Right ventricle myocardium superior (tissue), 1 donor: ENCODE measurements around the gene PPP1R3D. TPM values are rescaled to one million over a fixed set of nuclear protein-coding genes. Genes with fewer than 3 reads are reported as not detected.
A peak's percentile ranks its signal among the peaks of the same experiment; 100 is the strongest.

ENCODE experiments used
- ATAC-seq: fragments of 200-7000 bp; cut with Tn5 transposase; one replicate; pipeline ENCODE4 v1.9.1; 2020; ENCODE audit warnings: mild to moderate bottlenecking; ENCODE audit not compliant: poor library complexity
- DNase-seq: peaks from one replicate; pipeline ENCODE4 v3.0.0-alpha.2; 2020
- intact Hi-C: fragments of 100-400 bp; cut with DNase I; formaldehyde crosslinking; loops from one replicate; pipeline ENCODE4 v1.11.2; 2022
- total RNA-seq: library from RNA; stranded (reverse); fragmentation: NEBNext Ultra II Directional; extraction: Animal tissue kit (Norgen Biotek cat#: 25700); gene quantifications from one replicate; pipeline ENCODE4 v1.2.1, GENCODE V29; 2021
- donor health status: DM: no; HTN: yes; CAD: no; lungs with severe emphysema.

PPP1R3D gene
- total RNA-seq, 1 donor from 2014 or later, result 12.7 TPM

DNA sequence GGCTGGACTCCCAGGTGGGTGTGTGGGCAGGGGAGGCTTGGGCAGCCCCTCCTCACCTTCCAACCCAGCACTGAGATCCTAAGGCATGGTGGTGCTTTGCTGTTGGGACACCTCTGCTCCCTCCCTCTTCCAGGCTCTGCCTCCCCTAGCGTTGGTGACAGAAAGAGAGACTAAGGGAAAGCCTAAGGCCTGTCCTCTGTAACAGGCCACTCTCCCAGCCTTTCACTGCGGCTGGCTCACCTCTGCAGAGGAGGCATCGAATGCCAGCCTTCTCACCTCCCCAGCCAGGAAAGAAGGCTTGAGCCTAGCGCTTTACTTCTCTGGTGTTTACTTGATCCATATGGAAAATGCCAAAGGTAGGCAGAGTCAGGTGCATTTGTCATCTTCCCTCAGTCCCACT lies 14.6 kb upstream of the PPP1R3D start:
- no peak for DNase-seq
- no peak for ATAC-seq
- intact Hi-C loops, result no loop called here

- ATAC-seq (no peak), DNase-seq (no peak)
- intact Hi-C loops, result loop anchor here (10.0 kb wide), 1 partner anchor 85 kb away; no protein-coding TSS in a partner anchor
These were observed 9.8 kb upstream of the PPP1R3D start for GRCh38 chr20:59949911-59950310.

DNA sequence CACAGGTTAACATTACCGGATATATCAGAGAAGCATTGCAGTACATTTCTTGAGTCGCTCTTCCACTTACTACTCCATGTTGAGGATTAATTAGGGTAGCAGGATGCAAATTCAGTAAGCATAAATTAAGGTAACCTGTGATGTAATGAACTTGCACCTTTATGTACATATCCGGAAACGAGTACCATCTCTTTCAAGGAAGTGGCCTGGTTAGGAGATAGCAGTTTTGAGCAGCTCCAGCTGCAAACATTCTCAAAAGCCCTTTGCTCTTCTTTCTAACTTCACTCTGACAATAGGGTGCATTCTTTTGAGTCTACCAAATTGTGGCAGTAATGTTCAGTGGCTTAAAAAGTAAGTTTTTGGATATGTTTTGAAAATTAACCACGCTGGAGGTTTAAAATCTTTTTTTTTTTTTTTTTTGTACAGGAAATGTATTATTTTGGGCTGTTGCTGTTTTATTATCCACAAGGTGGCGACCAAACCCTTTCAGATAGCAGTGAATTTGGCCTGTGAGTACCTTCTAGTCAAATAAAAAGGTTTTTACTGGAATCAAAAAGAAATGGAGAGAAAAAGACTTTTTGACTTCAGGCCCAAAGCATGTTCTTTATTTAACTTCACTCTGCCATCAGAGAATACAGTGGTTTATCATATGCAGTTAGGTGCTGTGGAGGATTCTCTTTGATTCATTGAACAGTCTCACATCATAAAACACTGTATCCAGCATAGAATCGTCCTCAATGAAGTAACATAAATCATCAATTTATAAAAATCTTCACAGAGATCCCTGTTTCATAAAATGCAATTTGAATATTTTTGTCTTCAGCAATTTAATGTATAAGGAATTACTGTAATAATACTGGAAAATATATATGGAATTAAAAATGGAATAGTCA lies 9.0 kb upstream of the PPP1R3D start:
- ATAC-seq (peak; percentile 59), DNase-seq (no peak)
- intact Hi-C loops, result loop anchor here (10.0 kb wide), 1 partner anchor 86 kb away; no protein-coding TSS in a partner anchor

DNA sequence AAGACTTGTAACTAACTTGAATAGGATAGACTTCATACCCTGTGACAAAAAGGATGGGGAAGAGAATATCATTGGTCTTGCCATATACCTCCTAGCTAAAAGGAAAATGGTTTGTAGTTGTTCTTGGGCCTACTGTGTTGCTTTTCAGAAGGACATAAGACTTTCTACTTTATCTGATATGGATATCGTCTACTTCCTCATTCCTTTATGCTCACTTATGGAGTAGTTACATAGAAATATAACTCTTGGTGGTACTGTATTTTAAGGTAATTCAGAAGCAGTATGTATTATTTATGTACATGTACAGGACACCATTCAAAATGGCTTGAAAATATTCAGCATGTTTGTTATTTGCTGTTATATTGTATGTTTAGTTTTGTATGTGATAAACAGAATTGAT lies 8.1 kb upstream of the PPP1R3D start:
- intact Hi-C loops, result loop anchor here (10.0 kb wide), 1 partner anchor 87 kb away; no protein-coding TSS in a partner anchor
- ATAC-seq, result peak; percentile 9
- DNase-seq, result no peak

- DNase-seq, result no peak
- ATAC-seq, result no peak
- intact Hi-C loops, result loop anchor here (10.0 kb wide), 1 partner anchor 87 kb away; no protein-coding TSS in a partner anchor
These were observed 7.3 kb upstream of the PPP1R3D start for GRCh38 chr20:59947376-59947775.

DNA sequence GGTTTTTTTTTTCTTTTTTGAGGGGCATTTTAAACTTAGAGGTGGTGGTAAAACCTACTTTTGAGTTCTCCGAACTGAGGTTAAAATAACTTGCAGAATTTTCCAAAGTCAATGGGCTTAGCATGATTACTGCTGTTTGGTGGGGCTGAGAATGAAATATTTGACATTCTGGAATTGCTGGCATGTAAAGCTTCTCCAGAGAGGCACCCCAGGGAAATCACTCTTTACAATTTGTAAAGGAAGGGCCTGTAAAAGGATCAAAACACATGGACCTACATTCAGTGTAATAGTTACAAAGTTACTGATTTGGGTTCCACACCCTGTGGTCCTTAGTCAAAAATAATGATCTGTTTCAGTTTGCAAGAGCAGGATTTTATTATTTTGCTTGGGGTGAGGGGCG lies 5.6 kb upstream of the PPP1R3D start:
- no peak for DNase-seq

GRCh38 chr20:59945175-59945574 lies 5.1 kb upstream of the PPP1R3D start:
- intact Hi-C loops, result loop anchor here (10.0 kb wide), 1 partner anchor 90 kb away; no protein-coding TSS in a partner anchor
- DNase-seq (no peak), ATAC-seq (no peak)

More for the DNA sequence above, 5.6 kb upstream of the PPP1R3D start:
- ATAC-seq, result no peak
- intact Hi-C loops, result loop anchor here (10.0 kb wide), 1 partner anchor 89 kb away; no protein-coding TSS in a partner anchor

DNA sequence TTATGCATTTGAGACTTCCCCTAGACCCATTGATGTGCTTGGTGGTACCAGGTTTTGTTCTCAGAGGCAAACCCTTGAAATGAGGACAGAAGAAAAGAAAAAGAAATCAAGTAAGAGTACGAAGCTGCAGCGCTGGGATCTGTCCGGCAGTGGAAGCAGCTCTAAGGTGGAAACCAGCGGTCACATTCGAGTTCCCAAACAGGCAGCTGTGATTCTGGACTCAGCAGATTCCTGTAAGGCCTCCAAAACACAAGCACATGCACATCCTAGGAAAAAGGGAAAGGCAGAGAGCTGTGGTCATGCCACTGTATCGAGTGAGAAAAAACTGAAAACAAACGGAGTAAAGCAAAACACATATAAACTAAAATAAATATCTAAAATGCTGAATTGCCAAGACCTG lies 4.6 kb upstream of the PPP1R3D start:
- DNase-seq (no peak), ATAC-seq (no peak)
- intact Hi-C loops, result loop anchor here (10.0 kb wide), 1 partner anchor 90 kb away; no protein-coding TSS in a partner anchor

GRCh38 chr20:59942245-59942644 lies 2.1 kb upstream of the PPP1R3D start:
- ATAC-seq, result no peak
- intact Hi-C loops, result loop anchor here (10.0 kb wide), 1 partner anchor 93 kb away; no protein-coding TSS in a partner anchor
- DNase-seq, result no peak

GRCh38 chr20:59940956-59941294 lies 820 bp upstream of the PPP1R3D start:
- intact Hi-C loops, result loop anchor here (10.0 kb wide), 1 partner anchor 94 kb away; no protein-coding TSS in a partner anchor
- no peak for DNase-seq

DNA sequence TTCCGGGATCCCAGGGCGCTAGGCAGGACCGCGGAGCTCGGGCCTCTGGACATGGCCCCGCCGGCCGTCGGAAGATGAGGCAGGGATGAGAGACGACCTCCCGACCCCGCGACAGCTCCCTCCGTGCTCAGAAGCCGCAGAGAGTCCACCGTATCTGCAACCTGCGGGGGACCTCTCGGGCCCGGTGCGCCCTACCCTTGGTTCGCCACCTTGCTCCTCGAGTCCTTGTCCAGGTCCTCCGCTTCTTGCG lies 301 bp downstream of the PPP1R3D start:
- ATAC-seq (peak; percentile 21), DNase-seq (peak; percentile 70)
- intact Hi-C loops, result loop anchor here (10.0 kb wide), 1 partner anchor 95 kb away; no protein-coding TSS in a partner anchor

More at GRCh38 chr20:59940956-59941294, 820 bp upstream of the PPP1R3D start:
- ATAC-seq, result no peak

GRCh38 chr20:59939052-59939878 lies 840 bp downstream of the PPP1R3D start:
- peak; percentile 55 for DNase-seq

GRCh38 chr20:59938696-59939051 lies 1.4 kb downstream of the PPP1R3D start:
- intact Hi-C loops, result no loop called here
- no peak for ATAC-seq
- DNase-seq, result peak; percentile 56

More at GRCh38 chr20:59939052-59939878, 840 bp downstream of the PPP1R3D start:
- no peak for ATAC-seq
- intact Hi-C loops, result no loop called here

GRCh38 chr20:59938221-59938620 lies 1.9 kb downstream of the PPP1R3D start:
- intact Hi-C loops, result no loop called here

DNA sequence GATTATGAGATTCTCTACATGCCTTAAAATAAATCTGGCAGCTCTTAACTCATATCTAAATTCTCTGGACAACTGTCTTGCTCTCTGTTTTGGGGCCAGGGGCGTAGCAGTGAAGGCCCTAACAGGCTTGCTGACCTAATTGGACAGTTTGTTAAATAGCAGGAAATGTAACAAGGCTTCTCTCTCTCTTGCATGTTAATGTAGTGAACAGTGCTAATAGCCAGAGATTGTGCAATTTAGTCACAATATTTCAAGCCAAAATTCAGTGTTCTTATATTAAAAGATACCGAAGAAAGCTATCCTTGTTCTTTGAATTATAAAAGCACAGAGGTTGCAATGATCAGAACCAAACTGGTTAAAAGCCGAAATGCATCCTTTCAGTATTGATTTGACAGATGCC lies 3.0 kb downstream of the PPP1R3D start:
- intact Hi-C loops, result no loop called here
- no peak for DNase-seq
- ATAC-seq, result no peak

More at GRCh38 chr20:59938221-59938620, 1.9 kb downstream of the PPP1R3D start:
- DNase-seq, result no peak
- peak; percentile 7 for ATAC-seq

DNA sequence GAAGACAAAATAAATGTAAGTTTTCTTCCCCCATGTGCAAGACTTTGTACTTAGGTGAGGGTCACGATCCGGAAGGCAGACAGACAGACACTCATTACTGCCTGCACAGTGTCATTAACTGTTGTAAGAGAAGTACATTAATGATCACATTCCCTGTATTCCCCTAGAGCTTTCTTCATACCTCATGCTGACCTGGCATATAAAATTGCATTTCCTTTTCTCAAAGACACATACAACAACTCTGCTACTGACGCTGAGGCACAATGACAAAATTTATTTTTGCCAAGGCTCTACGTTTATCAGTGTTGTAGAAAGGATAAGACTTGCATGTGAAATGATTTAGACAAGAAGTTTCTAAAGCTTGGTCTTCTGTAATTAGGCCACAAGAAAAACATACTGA lies 3.7 kb downstream of the PPP1R3D start:
- DNase-seq (no peak), ATAC-seq (no peak)
- intact Hi-C loops, result no loop called here

DNA sequence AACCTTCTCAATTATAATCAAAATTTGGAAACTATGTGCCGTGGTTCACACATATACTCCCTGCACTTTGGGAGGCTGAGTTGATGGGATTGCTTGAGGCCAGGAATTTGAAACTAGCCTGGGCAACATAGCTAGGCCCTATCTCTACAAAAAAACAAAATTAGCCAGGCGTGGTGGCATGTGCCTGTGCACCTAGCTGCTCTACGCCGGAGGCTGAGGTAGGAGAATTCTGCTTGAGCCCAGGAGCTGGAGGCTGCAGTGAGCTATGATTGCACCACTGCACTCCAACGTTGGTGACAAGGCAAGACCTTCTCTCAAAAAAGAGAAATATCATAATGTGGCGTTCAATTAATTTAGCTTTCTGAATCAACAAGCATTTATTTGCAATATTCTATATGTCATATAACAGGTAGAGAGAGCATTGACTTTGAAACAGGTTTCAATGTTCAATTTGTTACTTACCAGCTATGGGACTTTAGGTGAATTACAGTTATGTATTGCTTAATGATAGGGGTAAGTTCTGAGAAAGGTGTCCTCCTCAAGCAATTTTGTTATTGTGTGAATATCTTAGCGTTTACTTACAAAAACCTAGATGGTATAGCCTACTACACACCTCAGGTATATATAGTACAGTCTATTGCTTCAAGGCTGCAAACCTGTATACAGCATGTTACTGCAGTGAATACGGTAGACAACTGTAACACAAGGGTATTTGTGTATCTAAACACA lies 4.5 kb downstream of the PPP1R3D start:
- intact Hi-C loops, result no loop called here
- DNase-seq (no peak), ATAC-seq (no peak)

- DNase-seq (peak; percentile 90), ATAC-seq (peak; percentile 91)
- intact Hi-C loops, result no loop called here
These were observed 6.1 kb downstream of the PPP1R3D start for GRCh38 chr20:59933849-59934585.
